Glutamatergic neuron (in vitro differentiated cells): ENCODE data around the gene UNC13B. TPM values are rescaled to one million over a fixed set of nuclear protein-coding genes. Genes with fewer than 3 reads are reported as not detected.

Experiments used
- DNase-seq: peaks from one replicate; pipeline ENCODE4 v3.0.0; 2022
- H3K27ac Mint-ChIP-seq: one replicate; pipeline ENCODE4 v1.8.0; 2020; ENCODE audit warnings: mild to moderate bottlenecking, mixed read lengths, inconsistent platforms; ENCODE audit not compliant: unreplicated experiment
- H3K27me3 Mint-ChIP-seq: one replicate; pipeline ENCODE4 v1.8.0; 2020; ENCODE audit warnings: mild to moderate bottlenecking, moderate library complexity, mixed read lengths, inconsistent platforms; ENCODE audit not compliant: unreplicated experiment
- H3K36me3 Mint-ChIP-seq: one replicate; pipeline ENCODE4 v1.8.0; 2020; ENCODE audit warnings: mild to moderate bottlenecking, mixed read lengths, inconsistent platforms; ENCODE audit not compliant: unreplicated experiment
- H3K4me1 Mint-ChIP-seq: one replicate; pipeline ENCODE4 v1.8.0; 2020; ENCODE audit warnings: mild to moderate bottlenecking, low read depth, mixed read lengths, inconsistent platforms; ENCODE audit not compliant: unreplicated experiment
- H3K4me3 Mint-ChIP-seq: one replicate; pipeline ENCODE4 v1.8.0; 2020; ENCODE audit warnings: mild to moderate bottlenecking, mixed read lengths, inconsistent platforms; ENCODE audit not compliant: unreplicated experiment
- H3K9me3 Mint-ChIP-seq: one replicate; pipeline ENCODE4 v1.8.0; 2020; ENCODE audit warnings: mild to moderate bottlenecking, moderate library complexity, mixed read lengths, inconsistent platforms; ENCODE audit not compliant: unreplicated experiment
- CTCF ChIP-seq: fragments of 200-600 bp; sonication (generic); IDR thresholded peaks from one replicate; pipeline ENCODE4 v1.5.0; 2021; ENCODE audit not compliant: partially characterized antibody, unreplicated experiment
- total RNA-seq: library from RNA; stranded (reverse); fragmentation: NEBNext Ultra II Directional; extraction: Animal tissue kit (Norgen Biotek cat#: 25700); gene quantifications from one replicate; pipeline ENCODE4 v1.2.1, GENCODE V29; 2021; ENCODE audit not compliant: unreplicated experiment

The UNC13B gene
- total RNA-seq, 1 donor from 2014 or later: 90.7 TPM

DNA sequence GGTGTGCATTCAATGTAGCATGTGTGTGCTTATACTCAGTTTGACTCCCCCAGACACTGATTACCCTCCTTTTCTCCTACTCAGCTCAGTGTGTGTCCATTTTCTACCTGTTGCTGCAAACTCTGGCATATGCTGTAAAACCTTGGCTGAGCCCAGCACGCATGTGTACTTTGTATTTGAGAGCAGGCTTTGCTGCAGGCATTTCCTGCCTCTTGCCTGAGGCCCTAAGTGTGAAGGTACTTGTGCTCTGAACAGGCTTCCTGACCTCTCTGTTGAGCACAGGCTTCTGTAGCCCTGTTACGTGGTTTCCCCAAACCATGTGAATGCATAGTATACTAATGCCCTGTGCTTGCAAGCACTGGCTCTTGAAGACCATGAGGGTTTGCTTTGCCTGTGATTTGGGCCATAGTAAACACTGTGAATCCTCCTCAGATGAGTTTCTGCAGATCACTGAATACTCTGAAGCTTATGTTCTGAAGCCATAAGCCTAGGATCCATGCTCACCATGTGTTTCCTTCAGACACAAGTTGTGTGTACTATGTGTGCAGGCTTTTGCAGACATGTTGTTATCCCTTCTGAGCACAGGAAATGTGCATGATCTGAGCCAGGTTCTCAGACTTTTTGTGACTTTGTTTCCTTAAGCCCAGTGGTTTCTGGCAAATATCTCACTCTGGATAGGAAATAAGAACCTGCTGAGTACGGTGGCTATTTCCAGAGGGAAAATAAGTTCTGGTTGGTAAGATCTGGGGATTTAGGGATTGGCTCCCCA lies 203.2 kb downstream of the UNC13B start:
- Mint-ChIP-seq H3K9me3 (no peaks in the 10 kb centered on the region), H3K4me3 (no peak overlapping the region), H3K36me3 (peaks cover under 1% of the 10 kb centered on the region), H3K27ac (no peak overlapping the region), H3K4me1 (no peaks in the 10 kb centered on the region), H3K27me3 (no peaks in the 10 kb centered on the region)
- no peak for TF ChIP-seq CTCF
- DNase-seq: no peak

- no peak for DNase-seq
- Mint-ChIP-seq H3K36me3 (peaks cover 8% of the 10 kb centered on the region), H3K9me3 (no peaks in the 10 kb centered on the region), H3K4me3 (no peak overlapping the region), H3K27me3 (no peaks in the 10 kb centered on the region), H3K4me1 (no peaks in the 10 kb centered on the region), H3K27ac (no peak overlapping the region)
- no peak for TF ChIP-seq CTCF
These were observed 204.8 kb downstream of the UNC13B start for GRCh38 chr9:35366627-35367026.

DNA sequence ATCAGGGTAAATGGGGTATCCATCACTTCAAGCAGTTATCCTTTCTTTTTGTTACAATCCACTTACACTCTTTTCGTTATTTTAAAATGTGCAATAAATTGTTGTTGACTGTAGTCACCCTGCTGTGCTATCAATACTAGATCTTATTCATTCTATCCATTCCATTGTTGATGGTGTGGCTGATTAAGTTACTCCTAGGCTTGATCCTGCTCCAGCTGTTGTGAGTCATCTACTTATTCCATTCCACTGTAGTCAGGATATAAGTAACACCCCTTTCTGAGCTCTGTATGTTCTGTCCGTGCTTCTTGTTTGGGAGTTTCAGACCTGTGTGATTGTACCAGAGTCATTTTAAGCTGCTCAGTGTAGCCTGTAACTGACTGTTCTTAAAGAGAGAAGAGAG lies 205.6 kb downstream of the UNC13B start:
- Mint-ChIP-seq H3K4me3 (no peak overlapping the region), H3K27me3 (no peaks in the 10 kb centered on the region), H3K27ac (no peak overlapping the region), H3K9me3 (no peaks in the 10 kb centered on the region), H3K4me1 (no peaks in the 10 kb centered on the region), H3K36me3 (peaks cover 11% of the 10 kb centered on the region)
- TF ChIP-seq CTCF: no peak
- no peak for DNase-seq

- Mint-ChIP-seq H3K4me3 (no peak overlapping the region), H3K36me3 (peaks cover 11% of the 10 kb centered on the region), H3K27ac (no peak overlapping the region), H3K9me3 (peaks cover 3% of the 10 kb centered on the region), H3K27me3 (no peaks in the 10 kb centered on the region), H3K4me1 (no peaks in the 10 kb centered on the region)
- DNase-seq: no peak
- TF ChIP-seq CTCF: no peak
These were observed 208.4 kb downstream of the UNC13B start for GRCh38 chr9:35370241-35370640.

GRCh38 chr9:35374436-35374835 lies 212.6 kb downstream of the UNC13B start:
- H3K27me3 Mint-ChIP-seq: peaks cover 2% of the 10 kb centered on the region
- H3K4me1 Mint-ChIP-seq: no peaks in the 10 kb centered on the region
- H3K27ac Mint-ChIP-seq: no peak overlapping the region
- no peak overlapping the region for H3K4me3 Mint-ChIP-seq
- no peak for DNase-seq
- H3K9me3 Mint-ChIP-seq: peaks cover 3% of the 10 kb centered on the region
- TF ChIP-seq CTCF: no peak
- H3K36me3 Mint-ChIP-seq: peaks cover 11% of the 10 kb centered on the region
